HG02970 (cell line): ENCODE data around the gene C1QTNF12.

ENCODE experiments used
- ATAC-seq: cut with Tn5 transposase; IDR thresholded peaks from one replicate; pipeline ENCODE4 v1.9.1; 2021; ENCODE audit warnings: mild to moderate bottlenecking, moderate library complexity, moderate number of reproducible peaks; ENCODE audit not compliant: unreplicated experiment, low FRiP score

Gene C1QTNF12

DNA sequence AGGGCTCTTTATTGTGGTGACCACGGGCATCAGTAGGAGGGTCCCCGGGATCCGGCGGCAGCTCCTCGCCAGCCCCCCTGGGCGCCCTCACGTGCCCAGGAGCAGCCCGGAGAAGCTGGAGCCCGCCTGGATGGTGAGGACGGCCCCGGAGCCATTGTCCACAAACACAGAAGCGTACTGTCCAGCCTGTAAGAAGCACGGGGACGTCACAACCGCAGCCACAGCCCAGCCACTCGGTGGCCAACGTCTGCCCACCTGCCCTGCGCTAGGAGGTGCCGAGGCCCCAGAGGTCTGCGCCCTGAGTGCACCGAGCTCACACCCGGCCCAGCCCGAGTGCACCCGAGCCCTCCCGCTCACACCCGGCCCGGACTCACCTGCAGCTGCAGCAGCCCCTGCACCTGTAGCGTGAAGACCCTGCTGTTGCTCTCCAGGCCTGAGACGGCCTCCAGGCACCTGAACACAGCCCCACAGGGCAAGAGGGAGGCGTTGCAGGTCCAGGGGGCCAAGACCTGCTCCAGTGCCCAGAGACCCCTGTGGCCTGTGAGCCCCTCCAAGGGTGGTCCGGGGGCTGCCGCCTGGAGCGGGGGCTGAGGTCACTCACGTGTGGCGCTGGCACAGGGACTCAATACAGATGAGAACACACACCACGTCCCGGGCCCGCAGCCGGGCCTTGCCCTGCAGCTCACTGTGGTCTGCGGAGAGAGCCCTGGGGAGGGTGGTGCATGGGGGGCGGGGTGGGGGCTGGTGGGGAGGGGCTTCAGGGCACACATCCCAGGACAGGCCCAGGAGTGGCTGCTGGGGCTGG, 3.9 kb downstream of the C1QTNF12 start:
- ATAC-seq: no peak

GRCh38 chr1:1241588-1242219, 4.8 kb downstream of the C1QTNF12 start:
- no peak for ATAC-seq

GRCh38 chr1:1240822-1241587, 5.5 kb downstream of the C1QTNF12 start:
- no peak for ATAC-seq

DNA sequence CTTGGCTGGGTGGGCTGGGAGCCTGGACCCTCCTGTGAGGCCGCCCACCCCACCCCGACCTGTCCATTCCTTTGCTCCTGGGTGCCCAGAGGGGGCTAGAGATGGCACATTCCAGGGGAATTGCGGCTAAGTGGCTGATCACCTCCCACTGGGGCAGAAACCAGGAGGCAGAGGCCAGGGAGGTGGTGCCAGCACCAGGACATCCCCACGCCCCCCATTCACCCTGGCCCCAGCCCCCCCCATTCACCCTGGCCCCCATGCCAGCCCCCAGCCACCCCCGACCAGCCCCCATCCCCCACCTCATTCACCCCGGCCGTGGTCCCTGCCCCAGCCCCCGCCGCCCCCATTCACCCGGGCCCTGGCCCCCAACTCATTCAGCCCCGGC, 6.2 kb downstream of the C1QTNF12 start:
- ATAC-seq: no peak

GRCh38 chr1:1239614-1240347, 6.7 kb downstream of the C1QTNF12 start:
- ATAC-seq: no peak

- no peak for ATAC-seq
Observed at GRCh38 chr1:1239227-1239613, 7.3 kb downstream of the C1QTNF12 start.

- no peak for ATAC-seq
Observed at GRCh38 chr1:1238702-1239178, 7.8 kb downstream of the C1QTNF12 start.

DNA sequence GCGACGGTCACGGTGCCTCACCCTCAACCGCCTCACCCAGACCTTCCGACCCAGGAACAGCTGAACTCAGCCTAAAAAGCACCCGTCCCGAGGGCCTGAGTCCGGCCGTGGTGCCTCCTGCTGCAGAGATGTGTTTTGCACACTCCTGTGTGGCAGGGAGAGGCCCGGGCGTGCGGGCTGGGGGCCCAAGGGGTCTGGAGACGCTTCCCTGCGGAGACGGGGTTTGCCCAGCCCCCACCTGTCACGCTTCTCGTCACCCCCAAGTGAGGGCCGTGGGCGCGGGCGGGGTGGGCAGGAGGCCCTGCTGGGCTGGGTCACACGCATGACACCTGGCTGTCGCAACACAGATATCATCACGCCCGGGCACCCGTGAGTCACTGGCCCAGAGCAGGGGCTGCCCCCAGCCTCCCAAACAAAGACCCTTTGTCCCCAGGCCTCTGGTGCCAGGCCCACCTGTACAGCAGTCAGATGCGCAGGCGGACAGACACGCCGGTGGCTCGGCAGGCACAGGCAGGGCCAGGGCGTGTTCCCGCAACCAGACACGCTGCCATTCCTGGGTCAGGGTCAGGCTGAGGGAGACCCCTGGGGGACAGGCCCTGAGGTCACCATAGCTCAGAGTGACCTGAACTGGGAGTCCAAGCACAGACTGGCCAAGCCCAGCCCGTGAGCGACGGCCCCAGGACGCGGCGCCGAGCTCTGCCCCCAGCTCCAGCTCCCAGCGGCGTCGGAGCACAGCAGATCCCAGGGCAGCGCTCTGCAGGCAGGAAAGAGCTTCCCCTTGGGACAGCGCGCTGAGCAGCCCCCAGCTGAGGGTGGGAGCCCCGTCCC, 8.4 kb downstream of the C1QTNF12 start:
- no peak for ATAC-seq

- no peak for ATAC-seq
Observed at GRCh38 chr1:1236945-1237873, 9.3 kb downstream of the C1QTNF12 start.

DNA sequence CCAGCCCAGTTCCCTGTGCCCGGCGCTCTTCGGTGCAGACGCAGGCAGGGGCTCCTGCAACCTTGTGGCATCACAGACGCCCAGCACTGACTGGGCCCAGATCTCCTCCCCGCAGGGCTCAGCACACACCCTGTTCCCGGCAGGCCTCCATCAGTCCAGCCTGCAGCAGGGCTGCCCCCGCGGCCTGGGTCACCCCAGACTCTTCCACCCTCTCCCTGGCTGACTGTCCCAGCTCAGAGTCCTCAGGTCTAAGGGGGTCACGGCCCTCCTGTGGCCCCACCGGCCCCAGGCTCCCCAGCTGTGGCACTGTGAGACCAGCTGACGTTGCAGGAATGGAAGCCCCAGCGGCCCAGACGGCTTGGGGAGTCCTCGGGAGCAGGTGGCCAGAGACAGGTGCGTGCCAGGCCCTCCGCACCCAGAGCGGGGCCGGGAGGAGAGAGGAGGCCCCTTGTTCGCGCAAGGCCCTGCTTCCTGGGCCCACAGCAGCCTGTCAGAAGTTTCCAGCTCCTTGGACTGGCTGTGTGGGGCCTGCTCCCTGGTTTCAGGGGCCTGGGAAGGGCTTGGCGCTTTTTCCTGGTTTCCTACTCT, 10.3 kb downstream of the C1QTNF12 start:
- ATAC-seq: no peak

DNA sequence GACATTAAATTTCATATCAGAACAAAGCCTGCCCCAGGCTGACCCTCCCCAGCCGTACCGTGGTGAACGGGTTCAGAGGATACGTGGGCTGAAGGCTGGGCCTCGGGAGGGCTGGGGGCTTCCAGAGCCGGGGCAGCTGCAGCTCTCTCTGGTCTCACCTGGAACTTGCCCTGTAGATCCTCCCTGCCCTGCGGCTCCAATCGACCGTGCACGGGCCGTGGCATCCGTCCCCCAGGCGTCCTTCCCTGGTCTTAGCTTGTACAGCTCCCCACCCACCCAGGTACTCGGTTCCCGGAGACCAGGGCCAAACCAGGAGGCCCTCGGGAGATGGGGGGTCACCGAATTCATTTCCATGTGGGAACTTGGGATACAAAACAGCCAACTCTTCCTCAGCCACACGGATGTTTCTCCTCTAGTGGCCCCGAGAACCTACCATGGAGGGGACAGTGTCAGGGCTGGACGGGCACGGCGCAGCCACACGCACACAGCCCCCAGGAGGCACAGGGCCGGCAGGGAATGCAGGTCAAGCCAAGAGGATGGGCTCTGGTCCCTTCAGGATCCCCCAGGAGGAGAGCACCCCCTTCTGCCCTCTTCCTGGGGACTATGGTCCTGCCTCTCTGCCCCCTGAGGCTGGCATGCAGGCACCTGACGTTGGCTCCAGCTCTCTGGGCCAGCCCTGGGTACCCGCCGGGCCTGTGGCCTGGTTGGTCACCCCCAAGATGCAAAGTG, 11.3 kb downstream of the C1QTNF12 start:
- no peak for ATAC-seq

DNA sequence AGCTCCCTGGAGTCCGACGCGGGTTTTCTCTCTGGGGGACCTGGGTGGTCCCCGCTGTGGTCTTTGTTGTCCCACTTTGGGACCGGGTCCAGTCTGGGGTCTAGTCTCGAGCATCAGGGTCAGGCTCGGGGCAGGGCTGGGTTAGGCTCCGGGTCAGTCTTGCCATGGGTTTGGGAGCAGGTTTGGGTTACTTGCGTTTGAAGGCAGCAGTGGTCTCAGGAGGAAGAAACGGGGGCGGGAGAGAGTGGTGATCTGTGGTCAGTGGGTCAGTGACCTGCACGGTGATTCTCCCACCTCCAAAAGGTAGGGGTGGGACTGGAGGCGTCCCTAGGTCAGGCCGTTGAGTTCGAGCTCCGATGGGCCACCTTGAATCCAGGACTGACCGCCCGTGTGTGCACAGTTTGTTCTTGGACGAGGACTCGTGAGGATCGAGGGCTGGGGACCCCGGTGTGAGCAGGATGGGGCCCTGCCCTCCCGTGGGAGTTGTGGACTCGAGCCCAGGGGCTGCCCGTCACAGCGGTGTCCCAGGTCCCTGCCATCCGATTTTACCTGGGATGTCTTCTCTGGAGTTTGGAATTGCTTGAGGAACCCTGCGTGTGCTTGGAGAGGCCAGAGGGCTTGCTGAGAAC, 12.2 kb downstream of the C1QTNF12 start:
- ATAC-seq: no peak

GRCh38 chr1:1233567-1233892, 13.0 kb downstream of the C1QTNF12 start:
- no peak for ATAC-seq

- ATAC-seq: no peak
Observed at GRCh38 chr1:1232796-1233566, 13.5 kb downstream of the C1QTNF12 start.

- no peak for ATAC-seq
Observed at GRCh38 chr1:1232208-1232795, 14.2 kb downstream of the C1QTNF12 start, which contains the start of gene B3GALT6. B3GALT6 (plus strand) TSS chr1:1232237; CDS start chr1:1232279, 42 bp downstream.
